GM18508 (cell line): ENCODE measurements around the gene HCN1.
"Not testable (repeated sequence)": the region's sequence is repeated elsewhere in the genome, so short reads cannot be mapped to it uniquely, and the experiment has no call there.

Experiments
- ATAC-seq: cut with Tn5 transposase; IDR thresholded peaks from one replicate; pipeline ENCODE4 v1.9.1; 2021; ENCODE audit warnings: moderate number of reproducible peaks; ENCODE audit not compliant: insufficient read depth, unreplicated experiment

HCN1 gene

DNA sequence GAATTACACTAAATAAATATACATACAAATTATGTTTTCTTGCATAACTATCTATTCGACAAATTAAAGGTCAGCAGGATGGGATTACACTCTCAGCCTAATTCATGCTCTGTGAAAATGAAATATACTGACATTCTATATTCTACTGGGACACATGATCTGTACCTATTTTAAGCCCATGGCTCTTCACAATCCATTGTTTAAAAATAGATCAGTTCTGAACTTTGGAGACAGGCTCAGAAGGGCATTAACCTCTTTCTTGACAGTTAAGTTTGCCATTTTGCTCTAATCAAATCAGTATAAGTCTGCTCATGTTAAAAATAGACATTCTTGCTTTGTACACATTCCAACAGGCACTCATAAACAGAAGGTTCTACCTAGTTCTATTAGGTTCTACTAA, 361.2 kb downstream of the HCN1 start:
- no peak for ATAC-seq

DNA sequence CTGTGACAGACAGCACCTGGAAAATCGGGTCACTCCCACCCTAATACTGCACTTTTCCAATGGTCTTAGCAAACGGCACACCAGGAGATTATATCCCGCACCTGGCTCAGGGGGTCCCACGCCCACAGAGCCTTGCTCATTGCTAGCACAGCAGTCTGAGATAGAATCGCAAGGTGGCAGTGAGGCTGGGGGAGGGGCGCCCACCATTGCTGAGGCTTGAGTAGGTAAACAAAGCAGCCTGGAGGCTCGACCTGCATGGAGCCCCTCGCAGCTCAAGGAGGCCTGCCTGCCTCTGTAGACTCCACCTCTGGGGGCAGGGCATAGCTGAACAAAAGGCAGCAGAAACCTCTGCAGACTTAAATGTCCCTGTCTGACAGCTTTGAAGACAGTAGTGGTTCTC, 383.6 kb downstream of the HCN1 start:
- not testable (repeated sequence) for ATAC-seq

DNA sequence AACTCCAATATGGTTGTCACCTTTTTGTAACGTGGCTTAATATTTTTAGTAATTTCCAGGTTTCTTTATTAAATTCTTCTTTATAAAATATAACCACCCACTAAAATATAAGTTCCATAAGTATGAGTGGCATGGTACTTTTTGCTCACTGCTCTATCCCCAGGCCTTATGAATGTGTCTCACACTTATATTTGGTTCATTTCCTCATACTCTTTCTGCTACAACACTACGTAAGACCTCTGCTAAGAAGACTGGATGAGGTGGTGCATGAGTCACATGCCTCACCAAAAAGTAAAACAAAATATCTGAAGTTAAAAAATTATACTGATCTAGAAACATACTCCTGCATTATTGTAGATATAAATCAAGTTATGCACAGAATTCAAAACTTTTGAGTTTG, 400.9 kb downstream of the HCN1 start:
- ATAC-seq, result no peak

DNA sequence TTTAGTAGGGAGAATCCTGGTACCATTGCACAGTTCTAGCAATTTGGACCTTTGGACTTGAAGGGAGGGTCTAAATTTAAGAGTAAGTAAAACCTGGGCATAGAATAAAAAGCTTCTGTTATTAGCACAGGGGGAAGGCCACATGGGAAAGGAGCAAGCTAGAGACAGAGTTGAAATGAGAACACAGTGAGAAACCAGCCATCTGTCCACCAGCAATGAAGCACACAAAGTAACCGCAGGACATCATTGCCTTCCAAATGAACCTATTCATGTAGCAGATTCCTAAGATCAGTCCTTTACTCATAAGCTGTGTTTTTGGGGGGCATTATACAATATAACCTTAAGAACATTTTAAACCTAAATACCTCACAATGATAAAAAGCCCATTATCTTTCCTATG, 407.4 kb downstream of the HCN1 start:
- ATAC-seq, result no peak

DNA sequence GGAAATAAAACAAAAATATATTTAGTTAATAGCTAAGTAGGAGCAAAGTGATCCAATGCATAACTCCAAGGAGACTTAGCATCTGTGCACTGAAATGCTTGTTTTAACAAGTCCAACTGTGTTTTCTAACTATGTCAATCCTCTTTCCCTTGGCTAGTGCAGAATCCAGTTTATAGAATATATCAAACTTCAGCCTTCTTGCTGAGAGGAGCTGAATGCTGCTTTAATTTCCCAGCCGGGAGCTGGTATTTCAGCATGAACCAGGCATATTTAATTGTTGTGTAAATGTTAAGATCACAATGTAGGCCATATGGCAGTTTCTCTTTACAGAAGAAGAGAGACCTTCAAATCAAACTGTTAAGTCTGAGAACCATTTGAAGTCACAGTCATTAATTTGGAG, 411.7 kb downstream of the HCN1 start:
- ATAC-seq, result no peak

DNA sequence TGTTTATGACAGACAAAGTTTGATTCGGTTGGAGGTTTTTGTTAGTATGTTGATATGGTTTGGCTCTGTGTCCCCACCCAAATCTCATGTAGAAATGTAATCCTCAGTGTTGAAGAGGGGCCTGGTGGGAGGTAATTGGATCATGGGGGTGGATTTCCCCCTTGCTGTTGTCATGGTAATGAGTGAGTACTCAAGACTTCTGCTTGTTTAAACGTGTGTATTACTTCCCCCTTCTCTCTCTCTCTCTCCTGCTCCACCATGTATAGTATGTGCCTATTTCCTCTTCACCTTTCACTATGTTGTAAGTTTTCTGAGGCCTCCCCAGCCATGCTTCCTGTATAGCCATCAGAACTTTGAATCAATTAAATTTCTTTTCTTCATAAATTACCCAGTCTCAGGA, 415.1 kb downstream of the HCN1 start:
- no peak for ATAC-seq

DNA sequence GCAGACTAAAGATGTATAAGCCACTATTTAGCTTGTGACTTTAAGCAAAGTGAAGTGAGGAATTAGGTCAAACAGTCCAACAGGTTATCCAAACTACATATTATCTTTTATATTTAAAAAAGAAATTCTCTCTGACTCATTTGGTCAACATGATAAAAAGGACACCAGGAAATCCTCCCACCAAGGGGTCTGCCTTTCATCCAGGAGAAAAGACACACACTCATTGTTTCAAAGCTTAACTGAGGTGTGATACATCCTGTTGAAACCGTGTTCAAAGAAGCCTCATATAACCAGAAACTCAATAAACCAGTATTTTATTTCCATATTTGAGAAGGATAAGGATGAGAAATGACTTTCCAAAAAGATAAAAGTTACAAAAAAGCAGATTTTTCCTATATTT, 417.1 kb downstream of the HCN1 start:
- no peak for ATAC-seq

DNA sequence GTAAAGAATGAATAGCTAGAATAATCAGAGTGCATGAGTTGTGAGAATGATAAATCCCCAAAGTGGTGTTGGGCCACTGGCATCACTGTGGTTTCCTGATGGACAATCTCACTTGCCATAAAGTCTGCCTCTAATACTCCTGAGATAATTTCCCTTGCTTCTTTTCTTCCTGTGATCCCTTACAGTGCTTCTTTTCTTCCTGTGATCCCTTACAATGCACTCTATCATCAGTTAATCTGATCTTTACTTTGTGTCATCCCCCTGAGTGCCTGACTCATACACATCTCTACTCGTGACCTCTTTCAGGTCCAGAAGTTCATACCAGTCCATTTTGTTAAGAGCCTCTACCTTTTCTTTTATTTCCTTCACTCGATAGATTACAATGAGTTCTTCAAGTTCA, 418.3 kb downstream of the HCN1 start:
- no peak for ATAC-seq

DNA sequence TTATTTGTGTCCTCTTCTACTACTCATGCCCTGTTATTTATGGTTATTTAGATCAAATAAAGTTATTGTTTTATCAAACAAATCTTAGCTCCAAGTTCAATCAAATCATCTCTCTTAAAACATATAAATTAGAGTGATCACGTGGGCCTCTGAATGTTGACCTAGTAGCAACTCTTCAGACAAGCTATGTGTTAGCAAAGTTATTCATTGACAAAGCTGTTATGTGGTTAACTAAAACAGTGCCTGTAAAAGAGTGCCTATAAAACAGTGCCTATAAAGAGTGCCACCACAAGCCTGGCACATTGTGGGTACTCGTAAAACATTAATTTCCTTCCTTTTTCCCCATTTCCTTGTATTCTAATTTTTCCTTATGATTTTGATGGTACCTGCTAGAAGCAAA, 421.9 kb downstream of the HCN1 start:
- ATAC-seq, result no peak

DNA sequence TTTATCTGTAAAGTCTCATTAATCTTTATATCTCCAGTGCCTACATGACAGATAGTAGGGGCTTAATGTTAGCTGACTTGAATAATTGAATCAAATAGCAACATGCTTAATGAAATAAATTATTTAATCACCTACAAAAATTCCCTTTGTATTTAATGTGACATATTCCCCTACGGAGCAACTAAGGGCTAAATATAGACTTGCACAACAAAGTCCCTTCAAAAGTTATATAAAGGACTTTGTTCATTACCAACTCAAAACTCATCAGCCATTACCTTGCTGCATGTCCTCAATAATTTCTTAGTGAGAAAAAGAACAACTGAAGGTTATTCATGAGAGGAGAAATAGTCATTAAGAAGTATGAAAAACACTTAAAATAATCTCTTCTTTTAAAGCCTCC, 424.6 kb downstream of the HCN1 start:
- no peak for ATAC-seq

DNA sequence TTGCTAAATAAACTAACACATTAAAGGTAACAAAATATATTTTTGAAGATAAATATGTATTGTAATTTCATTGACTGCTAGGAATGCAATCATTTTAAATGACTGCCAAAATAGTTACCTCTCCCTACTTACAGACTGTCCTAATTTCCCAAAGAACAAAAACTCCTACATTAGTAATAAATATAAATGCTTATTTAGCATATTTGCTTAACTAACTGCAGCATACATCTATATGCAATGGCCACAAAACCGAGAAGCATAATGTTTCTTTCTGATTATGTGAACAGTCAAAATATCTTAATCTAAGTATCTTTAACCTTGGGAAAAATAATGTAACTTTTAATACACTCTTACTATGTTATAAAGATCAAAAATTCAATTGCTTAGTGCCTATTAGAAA, 431.7 kb downstream of the HCN1 start:
- ATAC-seq, result no peak

DNA sequence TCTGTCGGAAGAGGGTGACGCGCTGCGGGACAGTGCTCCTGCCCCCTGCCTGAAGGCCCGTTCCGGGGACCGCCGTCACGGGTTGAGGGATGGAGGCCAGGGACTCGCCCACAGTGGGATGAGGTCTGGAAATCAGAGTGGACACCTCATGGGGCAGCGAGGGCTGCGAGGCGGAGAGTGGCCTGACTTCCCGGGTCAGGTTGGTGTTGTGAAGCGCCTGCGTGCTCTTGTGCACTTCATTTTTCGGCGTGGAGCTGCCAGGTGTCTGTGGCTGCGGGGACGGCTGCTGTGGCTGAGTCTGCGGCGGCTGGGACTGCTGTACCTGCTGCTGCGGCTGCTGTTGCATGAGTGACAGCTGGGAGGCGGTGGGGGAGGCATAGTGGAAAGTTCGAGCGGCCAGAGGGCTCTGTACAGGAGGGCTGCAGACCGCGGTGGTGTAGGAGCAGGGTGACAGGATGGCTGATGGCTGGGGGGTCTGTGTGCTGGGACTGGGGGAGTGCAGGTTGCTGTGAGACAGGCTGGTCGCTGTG, 434.1 kb downstream of the HCN1 start:
- ATAC-seq, result no peak

DNA sequence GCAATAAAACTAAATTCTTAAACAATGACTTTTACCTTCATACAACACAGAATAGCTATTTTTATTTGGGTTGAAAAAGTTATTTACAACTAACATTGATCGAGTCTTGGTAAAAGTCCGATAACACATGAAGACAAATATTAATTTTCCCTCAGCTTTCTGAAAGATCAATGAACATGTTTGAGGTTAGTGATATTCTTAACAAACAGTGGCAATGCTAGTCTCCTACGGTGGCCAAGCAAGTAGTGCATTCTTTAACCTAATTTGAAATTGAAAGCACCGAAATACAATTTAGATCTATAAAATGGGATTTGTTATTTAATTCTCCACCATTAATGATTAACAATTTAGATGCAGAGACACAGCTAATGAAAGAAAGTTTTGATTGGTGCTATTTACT, 435.1 kb downstream of the HCN1 start:
- ATAC-seq, result no peak

DNA sequence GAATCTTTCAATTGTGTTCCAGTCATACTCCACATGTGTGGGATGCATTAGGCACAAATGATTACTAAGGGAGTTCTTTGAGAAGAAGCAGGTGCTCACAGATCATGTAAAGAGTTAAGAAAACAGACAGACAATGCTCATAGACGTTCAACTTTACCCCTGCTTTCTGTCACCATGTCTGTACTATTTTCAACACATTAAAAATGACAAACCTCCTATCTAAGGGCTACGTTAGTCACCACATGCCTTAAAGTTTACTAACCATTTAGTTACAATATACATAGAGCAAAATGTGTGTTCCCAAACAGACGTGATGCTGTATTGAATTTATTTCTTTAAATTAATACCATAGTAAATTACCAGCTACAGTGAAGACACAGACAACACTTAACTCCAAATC, 435.9 kb downstream of the HCN1 start:
- no peak for ATAC-seq

DNA sequence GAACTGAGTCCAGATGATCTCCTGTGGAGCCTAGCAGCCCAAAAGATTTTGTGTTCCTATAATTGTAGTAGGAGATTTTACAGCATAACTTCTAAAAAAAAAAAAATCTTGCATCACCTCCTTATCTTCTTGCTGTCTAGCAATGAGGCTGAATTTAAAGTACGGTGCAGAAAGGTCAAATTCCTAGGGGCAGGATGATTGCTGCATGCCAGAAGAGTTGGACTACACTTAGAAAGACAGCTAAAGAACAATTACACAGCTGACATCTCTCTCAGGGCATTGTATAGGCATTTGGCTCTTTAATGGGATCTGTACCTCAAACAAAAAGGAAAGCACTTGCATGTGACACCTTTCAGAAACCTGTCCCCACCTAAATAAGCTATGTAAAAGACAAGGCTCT, 443.2 kb downstream of the HCN1 start:
- no peak for ATAC-seq

DNA sequence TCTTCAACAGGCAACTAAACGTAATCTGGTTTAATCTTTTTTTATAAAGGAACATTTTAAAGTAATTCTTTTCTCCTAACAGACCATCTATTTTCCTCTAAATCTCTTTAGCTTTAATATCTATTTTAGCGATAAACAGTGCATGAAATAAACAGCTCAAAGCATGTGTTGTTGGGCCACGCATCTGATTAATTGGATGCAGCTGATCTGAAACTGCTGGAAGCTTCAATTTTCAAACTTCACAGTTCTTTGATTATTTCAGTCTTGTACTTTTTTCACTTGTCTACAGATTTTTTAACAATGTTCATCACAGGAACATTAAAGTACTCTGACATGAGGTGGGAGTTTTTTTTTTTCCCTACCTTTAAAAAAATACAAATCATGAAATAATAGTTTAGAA, 443.6 kb downstream of the HCN1 start:
- ATAC-seq, result no peak

DNA sequence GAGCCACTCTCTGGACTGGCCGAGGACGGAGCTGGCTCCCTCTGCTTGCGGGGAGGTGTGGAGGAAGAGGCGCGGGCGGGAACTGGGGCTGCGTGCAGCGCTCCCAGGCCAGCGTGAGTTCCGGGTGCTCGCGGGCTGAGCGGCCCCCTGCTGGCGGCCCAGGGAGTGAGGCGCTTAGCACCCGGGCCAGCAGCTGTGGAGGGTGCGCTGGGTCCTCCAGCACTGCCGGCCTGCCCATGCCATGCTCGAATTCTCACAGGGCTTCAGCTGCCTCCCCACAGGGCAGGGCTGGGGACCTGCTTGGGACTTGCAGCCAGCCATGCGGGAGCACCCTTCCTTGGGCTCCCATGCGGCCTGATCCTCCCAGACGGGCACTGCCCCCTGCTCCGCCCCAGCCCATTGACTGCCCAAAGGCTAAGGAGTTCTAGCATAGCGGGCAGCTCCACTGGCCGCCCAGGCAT, 470.6 kb downstream of the HCN1 start:
- ATAC-seq, result no peak

DNA sequence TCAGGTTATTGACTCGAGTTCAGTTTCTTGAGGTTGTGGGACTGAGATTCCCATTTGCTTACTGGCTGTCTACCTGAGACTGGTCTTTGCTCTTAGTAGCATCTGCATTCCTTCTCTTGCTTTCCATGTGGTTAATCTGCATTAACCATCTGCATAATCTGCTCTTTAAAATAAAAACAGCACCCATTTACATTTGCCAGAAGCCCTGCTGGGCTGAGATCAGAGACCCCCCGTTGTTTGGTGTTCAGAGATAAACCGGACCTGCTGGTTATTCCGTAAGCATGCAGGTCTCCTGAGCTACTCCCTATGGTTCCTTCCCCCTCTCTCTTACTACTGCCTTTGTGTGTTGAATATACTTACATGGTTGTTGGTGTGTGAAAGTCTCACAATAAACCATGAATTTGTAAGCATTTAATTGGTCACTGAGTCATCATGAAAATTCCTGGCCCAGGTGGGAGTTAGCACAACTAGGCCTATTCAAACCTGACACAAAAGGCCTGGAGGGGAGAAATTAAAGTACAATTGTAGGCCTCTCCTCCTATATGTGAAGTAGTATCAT, 490.7 kb downstream of the HCN1 start:
- ATAC-seq, result no peak
